Superior temporal gyrus (tissue), 1 donor: ENCODE measurements around the gene IDH3A.

Source experiments
- DNase-seq: peaks from one replicate; pipeline ENCODE4 v3.0.0-alpha.2; 2016; ENCODE audit errors: extremely low spot score

IDH3A gene

DNA sequence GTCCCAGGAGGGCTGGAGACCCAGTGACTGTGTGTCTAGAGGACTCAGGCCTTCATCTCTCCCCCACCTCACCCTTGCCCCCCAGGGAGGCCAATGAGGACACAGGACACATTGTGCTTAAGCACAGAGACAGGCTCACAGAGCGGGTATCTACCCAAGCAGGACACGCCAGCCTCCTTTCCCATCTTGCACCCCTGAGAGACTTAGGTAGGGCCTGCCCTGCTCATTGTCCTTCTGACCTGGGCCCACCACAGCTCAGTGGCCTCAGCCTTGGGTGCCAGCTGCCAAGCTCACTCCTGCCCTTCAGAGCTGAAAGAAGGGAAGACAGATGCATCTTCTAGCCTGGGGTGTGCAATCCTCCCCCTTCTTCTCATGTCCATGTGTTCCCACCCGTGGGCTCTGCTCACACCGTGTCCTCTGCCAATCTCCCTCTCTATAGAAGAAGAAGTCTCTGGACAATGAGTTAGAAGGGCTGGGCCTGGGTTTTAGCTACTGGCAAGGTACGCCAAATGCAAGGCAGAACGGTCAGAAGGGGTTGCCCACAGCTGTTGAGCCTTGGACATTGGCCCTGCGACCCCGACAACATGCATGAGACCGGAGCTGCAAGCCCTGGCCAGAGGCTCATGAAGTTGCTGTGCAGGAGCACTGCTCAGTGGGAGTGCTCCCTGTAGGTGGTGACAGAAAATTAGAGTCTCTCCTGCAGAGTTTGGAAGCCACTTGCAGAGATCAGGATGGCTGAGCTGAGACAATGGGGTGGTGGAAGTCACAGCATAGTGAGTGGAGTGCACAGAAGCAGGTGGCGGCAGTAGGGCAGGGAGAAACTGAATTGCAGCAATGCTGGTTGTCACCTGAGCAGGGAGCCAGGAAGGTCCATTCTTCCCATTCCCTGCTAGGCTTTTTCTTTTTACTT lies 52.4 kb downstream of the IDH3A start:
- no peak for DNase-seq

- peak; percentile 63 for DNase-seq
Measured at GRCh38 chr15:78203346-78204225, 54.4 kb downstream of the IDH3A start.

GRCh38 chr15:78204351-78205309 lies 55.5 kb downstream of the IDH3A start:
- peak; percentile 76 for DNase-seq

DNA sequence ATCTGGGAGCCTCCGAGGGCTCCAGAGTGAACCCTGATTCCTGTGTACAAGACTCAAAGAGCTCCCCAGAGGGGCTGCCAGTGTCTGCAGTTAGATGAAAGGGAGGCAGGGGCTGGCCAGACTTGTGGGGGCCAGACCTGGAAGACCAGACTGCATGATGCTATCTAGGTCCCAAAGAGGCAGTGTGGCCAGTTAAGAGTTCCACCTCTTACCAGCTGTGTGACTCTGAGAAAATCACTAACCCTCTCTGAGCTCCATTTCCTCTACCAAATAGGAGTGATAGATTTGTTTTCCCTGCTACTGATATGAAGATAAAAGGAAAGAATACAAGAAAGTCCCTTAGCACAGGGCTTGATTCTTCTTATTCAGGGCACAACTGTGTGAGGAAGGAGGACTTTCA lies 56.2 kb downstream of the IDH3A start:
- no peak for DNase-seq

DNA sequence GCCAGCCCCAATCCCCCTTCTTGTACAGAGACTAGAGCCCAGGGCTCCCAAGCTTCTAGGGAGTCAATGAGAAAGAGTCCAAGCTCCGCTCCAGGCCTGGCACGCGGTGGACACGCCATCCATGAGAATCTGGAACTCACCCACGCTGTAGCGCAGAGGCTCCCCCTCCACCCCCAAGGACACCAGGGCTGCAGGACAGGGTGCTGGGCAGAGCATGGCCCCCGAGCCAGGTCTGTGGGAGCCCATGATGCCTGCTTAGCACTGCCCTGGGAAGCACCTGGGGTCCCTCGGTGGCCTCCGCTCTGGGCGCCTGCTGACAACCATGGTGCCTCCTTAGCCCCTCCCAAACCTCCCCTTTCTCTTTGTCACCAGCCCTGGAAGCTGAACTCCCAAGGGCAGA lies 56.7 kb downstream of the IDH3A start:
- no peak for DNase-seq

DNA sequence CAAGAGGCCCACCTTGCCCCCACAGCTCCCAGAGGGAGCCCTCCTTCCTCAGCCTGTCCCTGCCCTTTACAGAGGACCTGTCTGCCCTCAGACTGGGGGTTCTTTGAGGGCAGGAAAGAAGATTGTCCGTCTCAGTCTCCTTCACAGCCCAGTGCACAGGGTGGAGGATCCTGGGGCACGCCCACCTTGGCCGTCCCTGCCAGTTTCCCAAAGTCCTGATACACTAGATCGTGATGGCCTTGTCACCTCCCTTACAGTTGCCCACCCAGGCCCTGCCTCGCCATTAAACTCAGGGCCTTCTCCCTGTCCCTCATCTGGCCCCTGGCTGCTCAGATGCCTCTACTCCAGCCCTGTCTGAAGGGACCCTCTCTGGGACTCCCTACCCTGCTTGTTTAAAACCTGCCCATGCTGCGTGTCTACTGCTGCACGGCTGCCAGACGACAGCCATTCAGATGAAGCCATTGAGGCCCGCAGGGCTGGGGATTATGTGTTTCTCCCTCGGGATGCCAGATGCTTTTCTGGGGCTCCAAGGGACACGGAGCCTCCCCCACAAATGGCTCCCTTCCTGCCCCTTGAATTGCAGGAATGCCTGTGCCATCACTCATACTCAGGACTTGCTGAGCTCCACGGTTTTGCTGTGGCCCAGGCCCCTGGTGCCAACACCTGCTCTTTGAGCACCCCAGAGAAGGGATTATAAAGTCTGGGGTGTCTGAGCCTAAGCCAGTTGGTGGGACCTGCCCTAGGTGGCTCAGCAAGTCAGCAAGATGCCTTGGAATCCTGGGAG lies 57.4 kb downstream of the IDH3A start:
- DNase-seq: no peak

- no peak for DNase-seq
Measured at GRCh38 chr15:78207110-78207458, 57.9 kb downstream of the IDH3A start.

DNA sequence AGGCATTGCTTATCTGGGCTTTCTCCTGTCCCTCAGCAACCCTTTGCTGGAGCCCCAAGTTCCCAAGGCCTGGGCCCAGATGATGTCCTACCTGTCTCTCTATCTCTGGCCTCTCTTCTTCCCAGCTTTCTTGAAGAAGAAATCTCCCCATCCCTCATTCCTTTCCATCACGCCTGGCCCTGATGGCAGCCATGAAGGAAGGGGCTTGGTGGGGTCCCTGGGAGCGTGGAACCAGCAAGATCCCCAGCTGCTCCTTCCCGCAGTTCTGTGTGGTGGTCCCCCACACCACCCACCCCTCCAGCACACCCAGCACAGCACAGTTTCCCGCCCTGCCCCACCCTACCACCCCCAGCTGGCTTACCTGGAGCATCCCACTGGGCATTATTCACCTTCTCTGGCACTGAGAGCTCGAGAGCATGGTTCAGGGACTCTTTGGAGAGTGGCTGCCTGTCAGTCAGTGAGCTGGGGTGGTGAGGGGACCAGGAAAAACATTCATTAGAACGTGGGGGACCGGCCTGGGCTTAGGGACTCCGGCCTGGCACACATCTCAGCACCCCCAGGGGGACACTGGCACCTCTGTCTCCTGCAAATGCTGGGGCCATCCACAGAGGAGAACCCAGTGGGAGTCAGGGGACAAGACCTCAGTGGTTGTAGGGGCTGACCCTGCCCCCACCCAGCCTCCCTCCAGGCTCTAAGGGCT lies 58.6 kb downstream of the IDH3A start:
- no peak for DNase-seq

GRCh38 chr15:78208341-78208844 lies 59.2 kb downstream of the IDH3A start:
- DNase-seq: no peak

DNA sequence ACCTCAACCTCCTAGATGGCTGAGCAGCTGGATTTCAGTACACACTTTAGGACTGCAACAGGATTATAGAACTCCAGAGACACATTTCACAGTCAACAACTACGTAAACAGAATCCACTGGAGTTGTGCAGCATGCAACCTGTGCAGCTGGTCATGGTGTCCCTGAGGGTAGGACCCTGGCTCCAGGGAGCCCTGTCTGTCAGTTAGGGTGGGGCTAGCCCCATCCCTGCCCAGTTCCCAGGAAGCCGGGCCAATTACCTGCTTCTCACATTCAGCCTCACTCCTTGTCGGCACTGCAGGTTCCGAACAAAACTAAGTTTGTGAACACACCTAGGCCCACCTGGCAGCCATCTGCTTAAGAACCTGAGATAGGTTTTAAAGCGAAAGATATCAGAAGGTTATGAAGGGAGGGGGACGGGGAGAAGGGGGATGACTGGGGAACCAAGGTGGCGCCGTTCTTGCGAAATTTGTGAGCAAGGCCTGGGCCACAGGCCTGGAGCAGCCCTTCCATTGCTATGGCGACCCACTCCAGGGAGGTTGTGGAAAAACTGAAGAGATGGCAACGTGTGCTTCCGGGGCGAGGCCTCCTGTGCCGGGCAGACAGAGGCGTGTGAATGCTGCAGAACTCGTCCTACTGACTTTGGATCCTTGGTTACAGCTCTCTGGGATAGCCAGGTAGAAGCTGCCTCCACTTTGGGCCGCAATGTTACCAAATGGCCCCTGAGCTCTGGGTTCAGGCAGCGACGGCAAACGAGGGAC lies 59.9 kb downstream of the IDH3A start:
- no peak for DNase-seq

DNA sequence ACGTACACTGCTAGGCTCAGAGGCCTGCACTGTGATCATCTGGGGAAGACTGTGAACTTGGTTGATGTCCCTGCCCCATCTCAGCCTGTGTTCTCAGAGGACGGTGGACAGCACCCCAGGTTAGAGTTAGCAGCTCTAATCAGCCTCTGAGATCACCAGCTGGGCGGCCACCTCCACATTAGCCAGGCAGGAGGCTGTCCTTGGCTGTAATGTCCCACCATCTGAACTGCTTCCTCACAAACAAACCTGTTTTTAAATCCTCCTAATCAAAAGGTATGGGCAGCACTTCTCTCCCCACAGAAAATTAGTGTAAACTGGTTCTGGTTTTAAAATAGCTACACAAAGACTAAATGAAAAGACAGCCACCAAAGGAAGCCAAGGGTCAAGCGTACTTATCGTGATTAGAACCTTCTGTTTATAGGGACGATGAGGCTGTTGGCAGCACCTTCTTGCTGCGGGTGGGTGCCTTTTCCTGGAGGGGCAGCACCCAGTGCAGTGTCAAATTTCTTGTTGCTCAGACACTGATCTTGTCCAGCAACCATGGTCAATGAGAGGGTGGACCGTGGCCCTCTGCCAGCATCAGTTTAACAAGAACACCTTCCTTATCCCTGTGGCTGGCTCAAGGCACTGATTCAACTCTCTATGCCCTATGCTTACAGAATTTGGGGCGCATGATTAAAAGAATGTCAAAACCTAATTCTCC lies 60.6 kb downstream of the IDH3A start:
- no peak for DNase-seq

GRCh38 chr15:78210349-78210717 lies 61.2 kb downstream of the IDH3A start:
- DNase-seq: peak; percentile 41

DNA sequence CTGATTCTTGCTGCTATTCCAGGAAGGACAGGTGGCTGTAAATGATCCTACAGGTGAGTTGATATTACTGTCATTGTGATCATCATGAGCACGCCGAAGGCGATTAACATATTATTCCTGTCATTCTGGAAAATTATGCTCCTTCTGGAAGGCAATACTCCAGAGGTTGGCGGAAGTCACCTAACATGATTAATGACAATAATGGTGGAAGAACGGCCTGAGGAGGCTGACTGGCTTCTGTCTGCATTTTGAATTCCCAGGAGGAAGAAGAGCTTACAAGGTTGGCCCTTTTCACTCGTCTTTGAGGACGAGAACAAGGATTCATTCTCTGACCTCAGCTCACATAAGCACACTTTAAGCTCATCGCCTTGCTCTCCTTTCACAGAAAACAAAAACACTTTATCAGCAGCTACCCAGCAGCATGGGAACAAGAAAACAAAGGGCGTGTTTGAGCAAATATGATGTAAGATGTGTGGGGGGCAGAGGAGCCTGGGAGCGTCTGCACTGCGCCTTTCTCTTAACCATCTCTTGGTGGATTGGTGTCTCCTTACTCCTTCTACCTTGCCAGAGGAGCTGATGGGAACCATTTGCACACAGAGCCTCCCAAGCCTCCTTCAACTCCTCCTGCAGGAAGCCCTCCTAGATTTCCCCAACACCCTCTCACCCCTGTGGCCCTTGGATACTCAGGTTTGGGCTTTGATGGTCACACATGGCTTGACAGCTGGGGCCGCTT lies 62.2 kb downstream of the IDH3A start:
- peak; percentile 71 for DNase-seq

DNA sequence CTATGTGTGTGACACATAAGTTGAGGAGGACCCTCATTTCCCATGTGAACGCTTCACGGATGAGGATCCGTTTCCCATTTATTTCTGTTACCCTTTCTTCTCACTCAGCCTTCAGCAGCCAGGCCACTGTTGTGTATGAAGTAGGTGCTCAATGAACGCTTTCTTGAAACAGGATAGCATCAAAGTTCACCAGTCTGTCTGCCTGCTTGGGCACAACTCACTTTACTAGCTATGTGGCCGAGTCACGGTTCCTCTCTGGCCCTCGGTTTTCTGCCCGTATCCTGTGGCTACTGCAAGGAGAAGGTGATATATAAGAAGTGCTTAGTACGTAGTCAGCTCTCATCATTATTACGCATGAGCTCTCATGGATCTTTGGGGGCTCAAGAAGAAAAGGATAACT lies 62.8 kb downstream of the IDH3A start:
- no peak for DNase-seq

DNA sequence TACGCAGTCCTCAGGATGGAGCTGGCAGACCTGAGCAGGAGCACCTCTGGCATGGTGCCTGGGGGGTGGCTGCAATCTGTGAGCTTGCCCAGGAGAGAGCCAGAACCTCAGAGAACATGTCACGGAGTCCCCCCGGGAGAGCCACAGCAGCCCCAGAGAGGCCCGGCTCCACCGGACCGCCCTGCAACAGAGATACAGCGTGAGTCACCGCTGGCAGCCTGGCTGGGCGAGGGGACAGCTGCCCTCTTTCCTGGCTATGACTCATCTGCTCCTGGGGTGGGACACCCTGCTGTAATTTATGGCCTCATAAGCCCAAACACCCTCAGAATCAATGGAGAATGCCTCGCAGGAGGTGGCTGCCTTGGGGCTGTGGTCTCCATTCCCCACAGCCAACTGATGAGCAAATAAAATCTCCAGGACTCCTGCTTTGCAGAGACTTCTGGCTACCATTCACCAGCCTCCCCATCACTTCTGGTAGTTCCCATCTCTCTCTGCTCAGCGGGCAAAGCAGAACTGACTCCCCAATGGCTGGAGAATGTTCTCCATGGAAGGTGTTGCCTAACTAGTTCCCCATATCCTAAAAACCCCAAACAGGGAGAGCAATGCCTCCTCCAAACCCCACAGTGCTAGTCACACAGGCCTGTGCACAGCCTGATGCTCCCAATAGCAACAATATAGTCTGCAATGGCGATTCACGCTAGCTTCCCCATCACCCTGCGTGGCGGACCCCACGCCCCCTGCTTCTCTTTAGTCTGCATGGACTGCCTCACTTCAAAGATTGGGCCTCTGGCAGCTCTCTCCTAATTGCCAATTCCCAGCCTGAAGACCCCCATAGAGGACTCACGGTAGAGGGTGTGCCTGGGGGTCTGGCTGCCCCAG lies 63.6 kb downstream of the IDH3A start:
- peak; percentile 52 for DNase-seq

- DNase-seq: no peak
Measured at GRCh38 chr15:78213425-78213750, 64.2 kb downstream of the IDH3A start.

DNA sequence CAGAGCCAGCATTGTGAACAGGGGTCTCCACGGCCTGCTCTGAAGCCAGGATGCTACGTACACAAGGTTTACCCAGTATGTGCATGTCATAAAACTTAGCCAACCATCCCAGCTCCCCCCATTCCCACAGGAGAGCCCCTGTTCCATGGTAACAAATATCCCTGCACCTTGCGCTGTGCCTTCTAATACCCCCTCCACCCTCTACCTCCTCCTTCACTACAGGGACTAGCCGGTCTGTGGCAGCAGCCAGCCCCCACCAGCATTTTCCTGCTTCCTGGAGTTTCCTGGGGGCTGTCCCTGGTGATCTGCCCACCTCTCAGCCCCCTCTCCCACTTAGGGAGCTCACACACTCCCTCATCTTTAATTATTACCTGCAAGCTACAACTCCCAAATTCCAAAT lies 64.8 kb downstream of the IDH3A start:
- no peak for DNase-seq
